NK-92 treated with Interleukin-12 subunit alpha and Interleukin-12 subunit beta, amount 100 ng/mL, for 24 hours (cell line): ENCODE measurements around the gene KDM4F.

ENCODE experiments used
- DNase-seq: peaks from one replicate; lab custom pipeline; 2025; lab: John Stamatoyannopoulos, UW

KDM4F gene

GRCh38 chr11:95065336-95065735 lies 16.1 kb downstream of the KDM4F start:
- DNase-seq, result no peak

DNA sequence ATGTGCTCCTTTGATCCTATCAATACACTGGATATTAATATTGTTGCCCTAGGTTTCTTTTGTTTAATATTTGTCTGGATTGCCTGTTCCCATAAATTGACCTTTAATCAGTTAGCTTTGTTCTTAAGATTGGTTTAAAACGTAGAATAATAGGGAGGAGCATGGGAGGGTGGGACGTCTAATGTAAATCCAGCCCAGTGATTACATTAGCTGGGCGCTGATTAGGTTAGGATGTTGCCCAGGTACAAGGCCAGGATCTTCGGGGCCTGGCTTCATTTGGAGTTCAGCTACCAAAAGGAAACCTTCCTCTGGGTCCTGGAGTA lies 17.5 kb downstream of the KDM4F start, which contains the start of gene SRSF8:
Gene SRSF8, plus strand, starts transcription at position 204 of the 323 bp plus-strand sequence. CDS start 308 bp downstream, outside the sequence.
- DNase-seq, result no peak

- DNase-seq, result peak; percentile 71
These were observed 18.0 kb downstream of the KDM4F start for GRCh38 chr11:95067039-95067840.

DNA sequence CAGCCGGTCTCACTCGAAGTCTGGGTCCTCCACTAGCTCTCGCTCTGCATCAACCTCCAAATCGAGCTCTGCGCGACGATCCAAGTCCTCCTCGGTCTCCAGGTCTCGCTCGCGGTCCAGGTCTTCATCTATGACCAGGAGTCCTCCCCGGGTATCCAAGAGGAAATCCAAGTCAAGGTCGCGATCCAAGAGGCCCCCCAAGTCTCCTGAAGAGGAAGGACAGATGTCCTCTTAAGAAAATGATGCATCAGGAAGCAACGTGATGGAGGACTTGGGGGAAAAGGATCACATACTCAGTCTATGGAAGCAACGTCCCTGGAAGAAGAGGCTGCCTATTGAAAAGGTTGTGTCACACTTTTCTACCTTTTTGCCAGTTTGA lies 18.6 kb downstream of the KDM4F start:
- no peak for DNase-seq

GRCh38 chr11:95068549-95068948 lies 19.3 kb downstream of the KDM4F start:
- peak; percentile 63 for DNase-seq

DNA sequence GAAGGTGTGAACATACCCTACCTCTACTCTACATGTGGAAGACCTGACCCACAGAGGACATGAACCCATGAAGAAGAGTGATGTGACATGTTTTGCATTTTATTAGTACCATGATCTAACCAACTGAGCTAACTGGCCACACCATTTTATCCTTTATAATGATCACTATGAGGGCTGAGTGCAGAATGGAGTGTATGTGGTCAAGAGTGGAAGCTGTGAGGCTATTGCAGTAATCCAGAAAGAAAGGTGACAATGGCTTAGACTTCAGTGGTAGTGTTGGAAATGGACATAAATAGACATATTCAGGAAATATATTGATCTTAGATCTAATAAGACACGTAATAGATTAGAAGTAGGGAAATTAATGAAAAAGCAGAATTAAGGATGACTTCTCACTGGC lies 21.2 kb downstream of the KDM4F start:
- DNase-seq, result no peak

- no peak for DNase-seq
These were observed 23.7 kb downstream of the KDM4F start for GRCh38 chr11:95072948-95073347.

- DNase-seq, result no peak
These were observed 25.8 kb downstream of the KDM4F start for GRCh38 chr11:95074792-95075563.

- DNase-seq, result no peak
These were observed 27.2 kb downstream of the KDM4F start for GRCh38 chr11:95076416-95076815.

- DNase-seq, result no peak
These were observed 27.8 kb downstream of the KDM4F start for GRCh38 chr11:95076981-95077380.

- DNase-seq, result no peak
These were observed 29.3 kb downstream of the KDM4F start for GRCh38 chr11:95078526-95078925.

GRCh38 chr11:95081010-95081409 lies 31.8 kb downstream of the KDM4F start:
- no peak for DNase-seq

GRCh38 chr11:95081412-95081811 lies 32.2 kb downstream of the KDM4F start:
- no peak for DNase-seq

GRCh38 chr11:95082576-95083001 lies 33.4 kb downstream of the KDM4F start:
- no peak for DNase-seq

- DNase-seq, result peak; percentile 37
These were observed 35.3 kb downstream of the KDM4F start for GRCh38 chr11:95084509-95084908.

DNA sequence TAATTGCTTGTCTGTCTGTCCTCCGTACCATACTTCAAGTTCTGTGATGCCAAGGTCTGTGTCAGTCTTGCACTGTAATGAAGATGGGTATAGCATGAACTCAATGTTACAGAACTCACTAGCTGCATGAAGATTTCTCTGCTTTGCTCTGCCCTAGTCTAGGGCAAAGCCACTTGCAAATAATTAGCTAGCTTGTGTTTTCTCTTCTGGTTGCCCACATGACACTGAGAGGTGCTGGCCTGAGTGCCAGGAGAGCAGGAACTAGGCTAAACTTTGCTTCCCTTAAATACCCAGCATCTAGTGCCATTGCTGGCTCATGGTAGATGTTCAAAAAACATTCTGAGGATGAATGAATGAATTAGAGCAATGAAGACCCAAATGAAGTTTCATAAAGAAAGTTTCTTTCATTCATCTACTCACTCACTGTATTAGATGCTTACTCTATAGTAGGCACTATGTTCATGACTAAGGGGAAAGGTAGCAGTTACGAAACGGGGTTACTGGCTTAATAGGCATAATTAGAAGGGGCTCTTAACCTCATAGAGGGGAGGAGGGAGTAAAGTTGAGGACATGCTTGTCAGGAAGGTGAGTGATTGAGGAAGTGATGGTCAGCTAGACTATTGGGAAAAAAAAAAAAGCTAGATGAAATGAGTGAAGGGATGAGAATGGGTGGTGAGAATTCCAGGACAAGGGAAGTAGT lies 36.0 kb downstream of the KDM4F start:
- DNase-seq, result no peak

GRCh38 chr11:95086151-95086550 lies 36.9 kb downstream of the KDM4F start:
- no peak for DNase-seq

DNA sequence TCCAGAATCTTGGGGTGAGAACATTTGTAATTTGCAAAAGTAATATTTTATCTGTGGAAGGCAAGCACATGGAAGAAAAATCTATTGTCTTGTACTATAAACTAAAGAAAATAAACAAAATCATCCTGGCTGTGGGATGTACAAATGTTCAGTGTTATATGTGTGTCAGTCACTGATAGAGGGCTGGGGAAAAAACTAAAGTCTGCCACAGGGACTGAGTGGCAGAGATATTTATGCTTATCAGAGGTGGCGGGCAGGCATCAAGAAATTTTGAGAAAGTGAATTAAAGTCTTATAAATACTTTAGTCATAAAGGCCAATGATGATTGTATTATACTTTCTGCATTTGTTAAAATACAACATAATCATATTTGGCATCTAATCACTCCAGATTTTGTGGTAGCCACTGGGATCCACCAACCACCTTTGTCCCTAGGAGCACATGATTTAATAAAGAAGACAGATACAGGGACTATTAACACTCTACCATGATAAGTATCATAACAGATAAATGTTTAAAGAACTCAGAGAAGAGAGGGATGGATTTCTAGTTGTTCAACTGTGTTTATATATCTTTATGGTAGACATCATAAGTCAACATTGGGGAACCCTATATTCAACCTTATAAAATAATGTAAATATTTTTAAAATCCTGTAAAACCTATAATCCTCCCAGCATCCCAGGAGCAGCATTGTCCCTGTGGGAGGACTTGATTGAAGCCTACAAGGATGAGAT lies 37.8 kb downstream of the KDM4F start:
- no peak for DNase-seq

DNA sequence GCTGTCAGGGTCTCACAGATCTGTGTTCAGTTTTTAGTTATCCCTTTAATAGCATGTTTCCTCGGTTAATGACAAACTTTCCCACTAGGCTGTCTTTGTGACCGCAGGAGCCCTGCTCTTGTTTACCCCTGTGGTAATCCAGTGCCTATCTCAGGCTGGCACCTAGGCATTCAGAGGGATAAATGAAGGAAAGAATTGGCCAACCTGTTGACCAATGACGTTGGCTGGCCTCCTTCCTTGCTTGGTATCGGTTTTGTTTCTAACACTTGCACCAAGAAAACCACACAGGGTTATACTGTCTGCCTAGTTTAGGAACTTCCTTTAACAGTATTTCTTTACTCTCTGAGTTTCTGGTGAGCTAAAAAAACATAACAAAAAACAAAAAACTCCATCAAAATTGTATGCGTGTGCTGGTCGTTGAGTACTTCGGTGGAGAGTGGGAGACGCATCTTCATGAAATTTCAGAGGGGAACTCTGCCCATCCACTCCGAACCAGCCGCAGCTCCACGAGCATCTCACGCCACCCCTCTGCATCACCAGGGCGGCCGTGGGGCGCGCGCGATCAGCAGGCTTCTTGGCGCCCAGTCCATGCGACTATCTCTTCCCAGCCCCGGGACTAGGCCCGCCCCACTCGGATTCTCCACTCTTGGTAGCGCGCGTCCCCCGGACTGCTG lies 39.9 kb downstream of the KDM4F start:
- DNase-seq, result no peak

DNA sequence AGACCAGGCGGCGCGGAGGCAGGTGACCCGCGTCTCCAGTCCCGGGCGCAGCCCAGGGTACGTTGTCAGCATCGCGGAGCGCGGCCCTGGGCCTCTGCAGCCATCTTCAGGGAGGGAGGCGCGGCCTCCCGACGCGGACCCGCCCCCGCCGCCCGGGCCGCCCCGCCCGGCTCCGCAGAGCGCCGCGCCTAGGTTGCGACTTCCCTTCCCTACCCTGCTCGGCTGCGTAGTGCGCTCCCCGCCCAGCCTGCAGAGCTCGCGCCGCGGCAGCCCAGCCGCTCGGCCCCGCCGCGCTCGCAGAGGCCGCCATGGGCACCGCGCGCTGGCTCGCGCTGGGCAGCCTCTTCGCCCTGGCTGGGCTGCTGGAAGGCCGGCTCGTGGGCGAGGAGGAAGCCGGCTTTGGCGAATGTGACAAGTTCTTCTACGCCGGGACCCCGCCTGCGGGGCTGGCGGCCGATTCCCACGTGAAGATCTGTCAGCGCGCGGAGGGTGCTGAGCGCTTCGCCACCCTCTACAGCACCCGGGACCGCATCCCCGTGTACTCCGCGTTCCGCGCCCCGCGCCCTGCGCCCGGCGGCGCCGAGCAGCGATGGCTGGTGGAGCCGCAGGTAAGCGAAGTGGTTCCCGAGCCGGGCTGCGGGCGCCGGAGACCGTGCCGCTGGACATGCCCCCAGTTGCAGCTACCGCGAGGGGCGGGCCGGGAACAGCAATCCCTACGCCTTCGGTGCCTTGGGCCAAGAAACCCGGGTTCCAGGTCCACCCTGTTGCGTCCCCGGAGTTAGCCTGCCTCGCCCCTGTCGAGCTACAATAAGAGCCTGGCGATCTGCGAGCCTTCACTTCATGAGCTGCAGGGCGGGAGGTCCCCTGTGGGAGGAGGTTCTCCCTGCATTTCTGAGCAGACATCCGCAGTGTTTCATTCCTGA lies 40.7 kb downstream of the KDM4F start, which contains the start of gene ENDOD1:
Gene ENDOD1, plus strand, starts transcription at position 227 of the 923 bp plus-strand sequence. Its CDS starts 82 bp downstream, at position 309.
- DNase-seq, result peak; percentile 75
